Activated CD4-positive, alpha-beta memory T cell treated with anti-CD3 and anti-CD28 coated beads, Interleukin-2, amount 10 ng/mL, durations not matched to agents 7 days and 5 days (primary cell): ENCODE results near the gene FGF19. TPM values are rescaled to one million over a fixed set of nuclear protein-coding genes. Genes with fewer than 3 reads are reported as not detected.

ENCODE experiments used
- CTCF ChIA-PET: fragments of 350-600 bp; sonication (Branson Sonifier 250); formaldehyde crosslinking; loops from one replicate; lab custom pipeline; 2021; ENCODE audit warnings: antibody characterized with exemption, inconsistent platforms; lab: Charles Lee
- POLR2A ChIA-PET: fragments of 350-600 bp; sonication (Branson Sonifier 250); formaldehyde crosslinking; loops from one replicate; lab custom pipeline; 2021; ENCODE audit warnings: antibody characterized with exemption; lab: Charles Lee
- DNase-seq: peaks from one replicate; pipeline ENCODE4 v3.0.0-alpha.2; 2020
- H3K27ac Mint-ChIP-seq: one replicate; pipeline ENCODE4 v1.8.0; 2021; ENCODE audit warnings: mild to moderate bottlenecking, mixed read lengths
- H3K27me3 Mint-ChIP-seq: one replicate; pipeline ENCODE4 v1.8.0; 2021; ENCODE audit warnings: mixed read lengths
- H3K36me3 Mint-ChIP-seq: one replicate; pipeline ENCODE4 v1.8.0; 2021; ENCODE audit warnings: low read depth, mixed read lengths
- H3K4me1 Mint-ChIP-seq: one replicate; pipeline ENCODE4 v1.8.0; 2021; ENCODE audit warnings: mixed read lengths
- H3K4me3 Mint-ChIP-seq: one replicate; pipeline ENCODE4 v1.8.0; 2021; ENCODE audit warnings: mild to moderate bottlenecking, mixed read lengths
- H3K9me3 Mint-ChIP-seq: one replicate; pipeline ENCODE4 v1.8.0; 2021; ENCODE audit warnings: mixed read lengths
- total RNA-seq, 2 experiments: library from RNA; stranded (reverse); gene quantifications; one replicate each; pipeline ENCODE4 v1.2.3, GENCODE V29; 2021

The FGF19 gene
- total RNA-seq, 2 experiments from 2014 or later, result not detected

DNA sequence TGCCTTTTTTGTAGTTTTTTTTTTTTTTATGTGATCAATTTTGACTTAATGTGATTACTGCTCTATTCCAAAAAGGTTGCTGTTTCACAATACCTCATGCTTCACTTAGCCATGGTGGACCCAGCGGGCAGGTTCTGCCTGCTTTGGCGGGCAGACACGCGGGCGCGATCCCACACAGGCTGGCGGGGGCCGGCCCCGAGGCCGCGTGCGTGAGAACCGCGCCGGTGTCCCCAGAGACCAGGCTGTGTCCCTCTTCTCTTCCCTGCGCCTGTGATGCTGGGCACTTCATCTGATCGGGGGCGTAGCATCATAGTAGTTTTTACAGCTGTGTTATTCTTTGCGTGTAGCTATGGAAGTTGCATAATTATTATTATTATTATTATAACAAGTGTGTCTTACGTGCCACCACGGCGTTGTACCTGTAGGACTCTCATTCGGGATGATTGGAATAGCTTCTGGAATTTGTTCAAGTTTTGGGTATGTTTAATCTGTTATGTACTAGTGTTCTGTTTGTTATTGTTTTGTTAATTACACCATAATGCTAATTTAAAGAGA, 50.3 kb downstream of the FGF19 start:
- Mint-ChIP-seq H3K27ac (no peak overlapping the region), H3K9me3 (no peaks in the 10 kb centered on the region), H3K4me3 (no peak overlapping the region), H3K36me3 (no peaks in the 10 kb centered on the region), H3K27me3 (no peaks in the 10 kb centered on the region), H3K4me1 (no peaks in the 10 kb centered on the region)
- DNase-seq, result no peak
- POLR2A ChIA-PET, result no interaction called here
- CTCF ChIA-PET, result no interaction called here

DNA sequence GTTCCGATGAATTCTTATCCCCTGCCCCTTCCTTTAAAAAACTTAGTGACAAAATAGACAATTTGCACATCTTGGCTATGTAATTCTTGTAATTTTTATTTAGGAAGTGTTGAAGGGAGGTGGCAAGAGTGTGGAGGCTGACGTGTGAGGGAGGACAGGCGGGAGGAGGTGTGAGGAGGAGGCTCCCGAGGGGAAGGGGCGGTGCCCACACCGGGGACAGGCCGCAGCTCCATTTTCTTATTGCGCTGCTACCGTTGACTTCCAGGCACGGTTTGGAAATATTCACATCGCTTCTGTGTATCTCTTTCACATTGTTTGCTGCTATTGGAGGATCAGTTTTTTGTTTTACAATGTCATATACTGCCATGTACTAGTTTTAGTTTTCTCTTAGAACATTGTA, 50.8 kb downstream of the FGF19 start:
- CTCF ChIA-PET, result no interaction called here
- H3K27me3 Mint-ChIP-seq, result no peaks in the 10 kb centered on the region

DNA sequence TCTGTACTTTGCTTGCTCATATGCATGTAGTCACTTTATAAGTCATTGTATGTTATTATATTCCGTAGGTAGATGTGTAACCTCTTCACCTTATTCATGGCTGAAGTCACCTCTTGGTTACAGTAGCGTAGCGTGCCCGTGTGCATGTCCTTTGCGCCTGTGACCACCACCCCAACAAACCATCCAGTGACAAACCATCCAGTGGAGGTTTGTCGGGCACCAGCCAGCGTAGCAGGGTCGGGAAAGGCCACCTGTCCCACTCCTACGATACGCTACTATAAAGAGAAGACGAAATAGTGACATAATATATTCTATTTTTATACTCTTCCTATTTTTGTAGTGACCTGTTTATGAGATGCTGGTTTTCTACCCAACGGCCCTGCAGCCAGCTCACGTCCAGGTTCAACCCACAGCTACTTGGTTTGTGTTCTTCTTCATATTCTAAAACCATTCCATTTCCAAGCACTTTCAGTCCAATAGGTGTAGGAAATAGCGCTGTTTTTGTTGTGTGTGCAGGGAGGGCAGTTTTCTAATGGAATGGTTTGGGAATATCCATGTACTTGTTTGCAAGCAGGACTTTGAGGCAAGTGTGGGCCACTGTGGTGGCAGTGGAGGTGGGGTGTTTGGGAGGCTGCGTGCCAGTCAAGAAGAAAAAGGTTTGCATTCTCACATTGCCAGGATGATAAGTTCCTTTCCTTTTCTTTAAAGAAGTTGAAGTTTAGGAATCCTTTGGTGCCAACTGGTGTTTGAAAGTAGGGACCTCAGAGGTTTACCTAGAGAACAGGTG, 51.8 kb downstream of the FGF19 start:
- POLR2A ChIA-PET, result no interaction called here
- no peak for DNase-seq
- no peak overlapping the region for H3K27ac Mint-ChIP-seq
- no peaks in the 10 kb centered on the region for H3K36me3 Mint-ChIP-seq
- no peak overlapping the region for H3K4me3 Mint-ChIP-seq
- H3K27me3 Mint-ChIP-seq, result no peaks in the 10 kb centered on the region
- CTCF ChIA-PET, result interaction anchor here (1.2 kb wide), 1 partner anchor 18 kb away, joined by 3 read pairs; no protein-coding TSS in a partner anchor
- no peaks in the 10 kb centered on the region for H3K4me1 Mint-ChIP-seq
- H3K9me3 Mint-ChIP-seq, result no peaks in the 10 kb centered on the region

More for the DNA sequence above, 50.8 kb downstream of the FGF19 start:
- no peaks in the 10 kb centered on the region for H3K9me3 Mint-ChIP-seq
- H3K36me3 Mint-ChIP-seq, result no peaks in the 10 kb centered on the region
- H3K4me1 Mint-ChIP-seq, result no peaks in the 10 kb centered on the region
- no peak overlapping the region for H3K27ac Mint-ChIP-seq
- no peak overlapping the region for H3K4me3 Mint-ChIP-seq
- POLR2A ChIA-PET, result no interaction called here
- no peak for DNase-seq

DNA sequence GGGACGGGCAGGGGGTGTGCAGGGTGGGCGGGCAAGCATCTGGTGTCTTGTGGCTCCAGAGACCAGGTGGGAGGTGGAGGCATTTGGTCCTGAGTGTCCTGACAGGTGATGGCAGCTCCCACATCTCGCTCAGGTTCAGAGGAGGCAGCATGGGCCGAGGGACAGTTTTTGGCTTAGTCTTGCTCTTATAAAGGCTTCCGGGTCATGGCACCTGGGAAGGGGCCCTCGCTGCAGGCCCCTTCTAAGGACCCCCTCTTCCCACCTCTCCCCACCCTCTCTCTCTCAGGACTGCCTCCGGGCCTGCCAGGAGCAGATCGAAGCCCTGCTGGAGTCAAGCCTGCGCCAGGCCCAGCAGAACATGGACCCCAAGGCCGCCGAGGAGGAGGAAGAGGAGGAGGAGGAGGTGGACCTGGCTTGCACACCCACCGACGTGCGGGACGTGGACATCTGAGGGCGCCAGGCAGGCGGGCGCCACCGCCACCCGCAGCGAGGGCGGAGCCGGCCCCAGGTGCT, 52.9 kb downstream of the FGF19 start:
- Mint-ChIP-seq H3K27ac (no peak overlapping the region), H3K36me3 (no peaks in the 10 kb centered on the region), H3K4me1 (no peaks in the 10 kb centered on the region), H3K27me3 (no peaks in the 10 kb centered on the region), H3K9me3 (no peaks in the 10 kb centered on the region), H3K4me3 (no peak overlapping the region)
- ChIA-PET POLR2A (no interaction called here), CTCF (interaction anchor here (1.2 kb wide), 1 partner anchor 19 kb away, joined by 3 read pairs; no protein-coding TSS in a partner anchor)
- DNase-seq, result no peak

DNA sequence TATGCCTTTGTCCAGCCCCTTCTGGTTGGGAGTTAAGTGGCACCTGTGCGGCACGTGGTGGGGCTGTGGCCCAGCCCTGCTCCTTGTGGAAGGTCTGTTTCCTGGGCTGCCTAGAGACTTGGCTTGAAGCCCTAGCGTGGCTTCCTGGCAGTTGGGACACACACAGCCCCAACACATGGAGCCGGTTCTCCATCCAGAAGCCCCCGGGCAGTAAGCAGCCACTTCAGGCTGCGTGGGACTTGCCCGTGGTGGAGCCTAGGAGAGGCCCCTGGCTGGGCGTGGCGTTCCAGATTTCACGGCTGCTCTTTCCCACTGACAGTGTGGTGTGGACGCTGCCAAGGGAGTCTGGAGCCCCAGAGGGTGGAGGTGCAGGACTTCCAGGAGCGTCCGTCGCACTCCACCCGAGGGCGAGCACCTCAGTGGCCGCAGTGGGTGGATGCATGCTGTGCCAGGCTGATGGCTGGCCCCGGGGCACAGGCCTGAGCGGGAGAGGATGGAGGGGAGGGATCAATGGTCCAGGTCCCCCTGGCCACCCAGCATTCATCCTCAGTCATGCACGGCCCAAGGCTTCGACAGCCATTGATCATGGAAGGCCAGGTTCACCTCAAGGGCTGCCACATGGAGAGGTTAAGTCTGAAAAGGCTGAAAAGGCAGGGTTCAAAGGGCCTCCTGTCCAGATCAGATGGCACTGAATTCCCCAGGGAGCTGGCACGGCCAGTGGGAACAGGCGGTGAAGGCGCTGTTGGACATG, 53.6 kb downstream of the FGF19 start:
- H3K4me3 Mint-ChIP-seq, result no peak overlapping the region
- H3K9me3 Mint-ChIP-seq, result no peaks in the 10 kb centered on the region
- H3K36me3 Mint-ChIP-seq, result no peaks in the 10 kb centered on the region
- CTCF ChIA-PET, result no interaction called here
- no peaks in the 10 kb centered on the region for H3K27me3 Mint-ChIP-seq
- no peak overlapping the region for H3K27ac Mint-ChIP-seq
- no peak for DNase-seq
- POLR2A ChIA-PET, result interaction anchor here (0.9 to 1.2 kb wide), 2 partner anchors 10 to 25 kb away, joined by 3 read pairs; partner anchors contain the start of gene LTO1
- H3K4me1 Mint-ChIP-seq, result no peaks in the 10 kb centered on the region

DNA sequence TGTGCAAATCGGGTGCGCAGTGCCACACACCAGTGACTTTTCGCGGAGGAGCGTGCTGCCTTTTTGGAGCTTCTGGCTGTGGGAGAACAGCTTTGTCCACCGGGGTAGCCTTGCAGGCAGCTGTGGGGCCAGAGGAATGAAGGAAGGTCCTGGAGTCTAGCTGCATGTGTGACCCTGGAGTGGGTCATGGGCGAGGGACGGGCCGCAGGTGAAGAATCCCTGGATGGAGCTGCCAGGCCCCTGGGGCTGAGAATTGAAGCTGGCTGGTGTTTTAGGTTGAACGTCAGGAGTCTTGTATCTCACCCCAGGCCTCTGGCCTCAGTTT, 54.3 kb downstream of the FGF19 start:
- no peaks in the 10 kb centered on the region for H3K4me1 Mint-ChIP-seq
- no peaks in the 10 kb centered on the region for H3K27me3 Mint-ChIP-seq
- no peaks in the 10 kb centered on the region for H3K9me3 Mint-ChIP-seq
- H3K4me3 Mint-ChIP-seq, result no peak overlapping the region
- no peak for DNase-seq
- ChIA-PET CTCF (no interaction called here), POLR2A (interaction anchor here (0.9 to 1.2 kb wide), 2 partner anchors 11 to 26 kb away, joined by 3 read pairs; partner anchors contain the start of gene LTO1)
- no peak overlapping the region for H3K27ac Mint-ChIP-seq
- no peaks in the 10 kb centered on the region for H3K36me3 Mint-ChIP-seq

DNA sequence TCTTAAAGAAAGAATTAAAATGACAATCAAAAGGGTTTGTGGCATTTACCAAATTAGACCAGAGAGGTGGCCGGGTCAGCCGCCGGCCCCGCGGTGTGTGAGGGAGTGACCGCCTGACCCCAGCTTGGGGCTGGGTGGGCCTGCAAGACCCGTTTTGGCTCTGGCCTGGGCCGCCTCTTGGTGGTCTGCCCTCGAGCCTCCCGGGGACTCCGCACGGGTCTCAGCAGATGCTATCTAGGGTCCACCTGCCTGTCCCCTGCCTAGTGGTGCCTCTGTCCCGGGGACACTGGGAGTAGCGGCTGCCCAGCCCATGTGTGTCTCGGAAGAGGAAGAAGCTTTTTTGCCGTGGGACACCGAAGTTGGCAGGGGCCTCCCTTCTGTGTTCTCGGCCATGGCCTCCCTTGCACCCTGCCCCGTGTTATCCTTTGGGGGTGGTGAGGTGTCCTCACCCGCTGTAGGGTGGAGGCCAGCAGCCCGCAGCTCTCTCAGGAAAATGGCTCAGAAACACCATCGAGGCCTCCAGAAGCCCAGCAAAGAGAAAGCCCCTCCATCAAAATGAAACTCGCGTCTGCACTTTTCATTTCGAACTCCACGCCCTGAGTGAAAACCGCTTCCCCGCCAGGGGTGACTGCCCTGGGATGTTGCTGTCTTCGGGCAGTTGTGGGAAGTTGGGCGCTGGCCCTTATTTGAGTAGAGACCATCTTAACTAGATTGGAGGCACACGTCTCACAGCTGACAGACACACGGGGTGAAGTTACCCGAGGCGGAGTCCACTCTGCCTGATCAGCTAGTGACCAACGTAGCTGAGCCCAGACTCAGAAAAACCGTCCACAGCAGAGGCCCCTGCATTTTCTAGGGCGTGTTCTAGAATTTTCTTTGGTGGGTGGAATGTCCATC, 54.9 kb downstream of the FGF19 start:
- POLR2A ChIA-PET, result interaction anchor here (0.9 to 1.2 kb wide), 2 partner anchors 11 to 26 kb away, joined by 3 read pairs; partner anchors contain the start of gene LTO1
- Mint-ChIP-seq H3K27ac (no peak overlapping the region), H3K4me3 (no peak overlapping the region), H3K27me3 (peaks cover 2% of the 10 kb centered on the region), H3K9me3 (no peaks in the 10 kb centered on the region), H3K36me3 (no peaks in the 10 kb centered on the region), H3K4me1 (no peaks in the 10 kb centered on the region)
- CTCF ChIA-PET, result no interaction called here
- no peak for DNase-seq

Other genes with a start within 250 kb of the FGF19 start
- not detected for gene LINC01488, start 222.4 kb downstream of the FGF19 start, total RNA-seq
- under 1 TPM; 0.05 to 0.08 TPM for gene CCND1, start 62.9 kb downstream of the FGF19 start, total RNA-seq
- 10 to 100 TPM; 23.4 to 25.5 TPM for gene LTO1, start 28.7 kb downstream of the FGF19 start, total RNA-seq
- gene FGF4, start 71.3 kb upstream of the FGF19 start, total RNA-seq, result not detected
- gene FGF3, start 115.4 kb upstream of the FGF19 start, total RNA-seq, result not detected